Measurements from ENCODE around the gene TNFRSF12A. TPM values are rescaled to one million over a fixed set of nuclear protein-coding genes. Genes with fewer than 3 reads are reported as not detected.

The TNFRSF12A gene
- total and polyA plus RNA-seq, 9 of the 15 experiments (the other 6 are each of a cell fraction or from before 2014, with no cell fraction given), result 0.41 to 61.8 (median 26.5) TPM

- no peak for TF ChIP-seq TCF15 (CRISPR knock-in tag; IDR thresholded peaks at IDR 0.05)
- no peak for TF ChIP-seq RAD51 (IDR thresholded peaks at IDR 0.05; ENCODE audit: borderline replicate concordance, low read depth)
- no peak for TF ChIP-seq ATF3 (IDR thresholded peaks at IDR 0.05)
- no peak for TF ChIP-seq ATF3 (CRISPR knock-in tag; conservative IDR thresholded peaks at IDR 0.05)
- TF ChIP-seq STAT5A (IDR thresholded peaks at IDR 0.05; ENCODE audit: borderline replicate concordance, low read length), result no peak
- no peak for TF ChIP-seq ZNF316 (IDR thresholded peaks at IDR 0.05)
- TF ChIP-seq KDM5B (IDR thresholded peaks at IDR 0.05; ENCODE audit: insufficient replicate concordance, low read depth, low read length), result no peak
- TF ChIP-seq PML (IDR thresholded peaks at IDR 0.05; ENCODE audit: low read length), result no peak
- no peak for TF ChIP-seq YBX1 (IDR thresholded peaks at IDR 0.05)
- TF ChIP-seq POLR2H (tag; IDR thresholded peaks at IDR 0.05; ENCODE audit: low read depth), result no peak
- TF ChIP-seq EGR1 (conservative IDR thresholded peaks at IDR 0.05), result peak; percentile 59
- TF ChIP-seq PYGO2 (tag; IDR thresholded peaks at IDR 0.05), result no peak
- TF ChIP-seq ZMIZ1 (IDR thresholded peaks at IDR 0.05; ENCODE audit: low read depth in 2 of 2, low read length in 2 of 2), result 0 out of 4 replicates have a peak, but pooled peaks of 1 of the 2 experiments have one; percentile 8
- TF ChIP-seq MAFF (IDR thresholded peaks at IDR 0.05; ENCODE audit: low read length), result no peak
- TF ChIP-seq SNIP1 (IDR thresholded peaks at IDR 0.05; ENCODE audit: low read depth), result no peak
- no peak for TF ChIP-seq ZNF253 (CRISPR knock-in tag; conservative IDR thresholded peaks at IDR 0.05)
- TF ChIP-seq XRCC5 (IDR thresholded peaks at IDR 0.05; ENCODE audit: low read depth, low read length), result peak; percentile 65; the same call in 1 of the 2 replicates
- TF ChIP-seq TEAD1 (CRISPR knock-in tag; IDR thresholded peaks at IDR 0.05), result peak in 1 of 2 experiments; percentile 35; a peak in 1 of 4 replicates
- no peak for TF ChIP-seq HNRNPK (IDR thresholded peaks at IDR 0.05; ENCODE audit: low read depth, low read length, poor library complexity, severe bottlenecking)
- peak; percentile 72 for TF ChIP-seq CTCFL (IDR thresholded peaks at IDR 0.05; ENCODE audit: borderline replicate concordance, insufficient read depth, low read depth, low read length, poor library complexity, severe bottlenecking)
These were observed 1.5 kb downstream of the TNFRSF12A start (continued) for GRCh38 chr16:3021449-3022207.

All from K562 (cell line).